ENCODE measurements around the gene BMPR1B. TPM values are rescaled to one million over a fixed set of nuclear protein-coding genes. Genes with fewer than 3 reads are reported as not detected.

BMPR1B gene
- total and polyA plus RNA-seq, 9 of the 15 experiments (the other 6 are each of a cell fraction or from before 2014, with no cell fraction given): 0.01 TPM; not detected in 8

DNA sequence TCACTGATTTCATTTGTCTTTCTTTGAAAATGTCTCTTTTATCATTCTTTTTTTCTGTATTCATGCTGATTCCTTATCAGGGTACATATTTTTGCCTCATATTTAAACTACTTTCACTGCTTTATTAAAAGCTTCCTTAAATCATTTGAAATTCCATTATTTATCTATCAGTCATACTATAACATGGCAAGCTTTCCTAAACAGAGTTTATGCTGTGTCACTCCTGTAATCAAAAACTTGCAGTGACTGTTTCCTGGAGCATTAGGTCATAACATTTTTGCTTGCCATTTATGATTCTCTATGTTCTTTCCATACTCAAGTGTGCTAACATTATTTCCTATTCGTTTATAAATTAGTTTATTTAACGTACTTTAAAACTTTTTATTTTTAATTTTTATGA, 203.7 kb downstream of the BMPR1B start:
- no peaks in the 10 kb centered on the region for H3K36me3 ChIP-seq (ENCODE audit: control insufficient read depth, insufficient read depth, low read length)
- H3K9me3 ChIP-seq (replicated peaks; ENCODE audit: control insufficient read depth, insufficient read depth, low read depth, low read length): no peaks in the 10 kb centered on the region
- H3K4me2 ChIP-seq (ENCODE audit: insufficient read depth, low read length): no peak overlapping the region
- no peaks in the 10 kb centered on the region; a peak in 1 of 5 replicates for H3K27me3 ChIP-seq (ENCODE audit: control insufficient read depth in 2 of 2, insufficient read depth in 2 of 2, low read length in 2 of 2)
- H3K4me3 ChIP-seq: no peak overlapping the region
- ATAC-seq: no peak
- POLR2A ChIA-PET: no interaction called here
- no TSS peak for BruUV-seq (replicated peaks)
- H3K79me2 ChIP-seq (ENCODE audit: control insufficient read depth, insufficient read depth, low read length): no peaks in the 10 kb centered on the region
- in situ Hi-C loops (cut with MboI) (no loop called here), intact Hi-C loops (cut with micrococcal nuclease) (no loop called here)
- FAIRE-seq: no peak
- H3K4me1 ChIP-seq (replicated peaks in 1 of 2; ENCODE audit: control insufficient read depth in 2 of 2, insufficient read depth in 2 of 2, low read length in 2 of 2): no peaks in the 10 kb centered on the region
- no peaks in the 10 kb centered on the region for H4K20me1 ChIP-seq (replicated peaks; ENCODE audit: control insufficient read depth, insufficient read depth, low read length)
- DNase-seq (ENCODE audit: extremely low read depth in 1 of 4, low spot score in 3 of 4): no peak
- CTCF ChIA-PET (ENCODE audit: low intra/inter-chr PET ratio): no interaction called here
- 3% methylated on average over 2 of the region's 2 CpGs for WGBS (ENCODE audit: insufficient coverage, low coverage, missing lambda C conversion rate)
- no peak overlapping the region for H3K9ac ChIP-seq (ENCODE audit: insufficient read depth in 1 of 2, low read depth in 2 of 2, low read length in 2 of 2)
- TF ChIP-seq ZNF140 (CRISPR knock-in tag; IDR thresholded peaks at IDR 0.05) (no peak), NFE2 (IDR thresholded peaks at IDR 0.05; ENCODE audit: low read depth) (0 out of 2 replicates have a peak, but pooled peaks have one; percentile 10)
- TF ChIP-seq, protein P1, sequence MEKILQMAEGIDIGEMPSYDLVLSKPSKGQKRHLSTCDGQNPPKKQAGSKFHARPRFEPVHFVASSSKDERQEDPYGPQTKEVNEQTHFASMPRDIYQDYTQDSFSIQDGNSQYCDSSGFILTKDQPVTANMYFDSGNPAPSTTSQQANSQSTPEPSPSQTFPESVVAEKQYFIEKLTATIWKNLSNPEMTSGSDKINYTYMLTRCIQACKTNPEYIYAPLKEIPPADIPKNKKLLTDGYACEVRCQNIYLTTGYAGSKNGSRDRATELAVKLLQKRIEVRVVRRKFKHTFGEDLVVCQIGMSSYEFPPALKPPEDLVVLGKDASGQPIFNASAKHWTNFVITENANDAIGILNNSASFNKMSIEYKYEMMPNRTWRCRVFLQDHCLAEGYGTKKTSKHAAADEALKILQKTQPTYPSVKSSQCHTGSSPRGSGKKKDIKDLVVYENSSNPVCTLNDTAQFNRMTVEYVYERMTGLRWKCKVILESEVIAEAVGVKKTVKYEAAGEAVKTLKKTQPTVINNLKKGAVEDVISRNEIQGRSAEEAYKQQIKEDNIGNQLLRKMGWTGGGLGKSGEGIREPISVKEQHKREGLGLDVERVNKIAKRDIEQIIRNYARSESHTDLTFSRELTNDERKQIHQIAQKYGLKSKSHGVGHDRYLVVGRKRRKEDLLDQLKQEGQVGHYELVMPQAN (IDR thresholded peaks at IDR 0.05; ENCODE audit: borderline replicate concordance): no peak
- H3K27ac ChIP-seq (ENCODE audit: extremely low read depth, low read depth, low read length): no peak overlapping the region
- no peak overlapping the region for H2AFZ ChIP-seq (ENCODE audit: low read depth, low read length)
- no peaks in the 10 kb centered on the region for H3K9me1 ChIP-seq (ENCODE audit: control insufficient read depth, insufficient read depth, low read length)

DNA sequence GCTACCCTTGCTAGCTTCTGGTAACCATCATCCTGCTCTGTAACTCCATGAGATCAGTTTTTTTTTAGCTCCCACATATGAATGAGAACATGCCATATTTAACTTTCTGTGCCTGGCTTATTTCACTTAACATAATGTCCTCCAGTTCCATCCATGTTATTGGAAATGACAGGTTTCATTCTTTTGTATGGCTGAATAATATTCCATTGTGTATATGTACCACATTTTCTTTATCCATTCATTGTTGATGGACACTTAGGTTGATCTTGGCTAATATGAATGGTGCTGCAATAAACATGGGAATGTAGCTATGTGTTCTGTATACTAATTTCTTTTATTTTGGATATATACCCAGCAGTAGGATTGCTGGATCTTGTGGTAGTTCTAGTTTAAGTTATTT, 204.7 kb downstream of the BMPR1B start:
- no TSS peak for BruUV-seq (replicated peaks)
- no peaks in the 10 kb centered on the region for H4K20me1 ChIP-seq (replicated peaks; ENCODE audit: control insufficient read depth, insufficient read depth, low read length)
- H3K9me3 ChIP-seq (replicated peaks; ENCODE audit: control insufficient read depth, insufficient read depth, low read depth, low read length): no peaks in the 10 kb centered on the region
- ChIA-PET CTCF (ENCODE audit: low intra/inter-chr PET ratio) (no interaction called here), POLR2A (no interaction called here)
- ATAC-seq (no peak), FAIRE-seq (no peak), DNase-seq (ENCODE audit: extremely low read depth in 1 of 4, low spot score in 3 of 4) (no peak)
- H3K27me3 ChIP-seq (ENCODE audit: control insufficient read depth in 2 of 2, insufficient read depth in 2 of 2, low read length in 2 of 2): no peaks in the 10 kb centered on the region; a peak in 1 of 5 replicates
- in situ Hi-C loops (cut with MboI): no loop called here
- no peaks in the 10 kb centered on the region for H3K4me1 ChIP-seq (replicated peaks in 1 of 2; ENCODE audit: control insufficient read depth in 2 of 2, insufficient read depth in 2 of 2, low read length in 2 of 2)
- no peaks in the 10 kb centered on the region for H3K79me2 ChIP-seq (ENCODE audit: control insufficient read depth, insufficient read depth, low read length)
- H3K9ac ChIP-seq (ENCODE audit: insufficient read depth in 1 of 2, low read depth in 2 of 2, low read length in 2 of 2): no peak overlapping the region
- H3K9me1 ChIP-seq (ENCODE audit: control insufficient read depth, insufficient read depth, low read length): no peaks in the 10 kb centered on the region
- H3K4me2 ChIP-seq (ENCODE audit: insufficient read depth, low read length): no peak overlapping the region
- intact Hi-C loops (cut with micrococcal nuclease): no loop called here
- no peak overlapping the region for H2AFZ ChIP-seq (ENCODE audit: low read depth, low read length)
- H3K27ac ChIP-seq (ENCODE audit: extremely low read depth, low read depth, low read length): no peak overlapping the region
- no peak overlapping the region for H3K4me3 ChIP-seq
- no peak for TF ChIP-seq GABPB1 (CRISPR knock-in tag; IDR thresholded peaks at IDR 0.05)
- H3K36me3 ChIP-seq (ENCODE audit: control insufficient read depth, insufficient read depth, low read length): no peaks in the 10 kb centered on the region
